ENCODE data around the gene CHST8. TPM values are rescaled to one million over a fixed set of nuclear protein-coding genes. Genes with fewer than 3 reads are reported as not detected.

Gene CHST8
- total and polyA plus RNA-seq, 4 donors, result 0.36 to 1.4 (median 0.96) TPM; not detected in 1

- WGBS, 2 donors, result 83 to 90% methylated on average over 11 of the region's 11 CpGs
- no peak overlapping the region for H3K27ac ChIP-seq (ENCODE audit: low read depth in 1 of 2, low read length in 2 of 2)
- no peak overlapping the region for H3K4me3 ChIP-seq (ENCODE audit: low read length in 2 of 2)
- ATAC-seq (ENCODE audit: low FRiP score) (no peak), DNase-seq (no peak)
- H3K9me3 ChIP-seq (ENCODE audit: control insufficient read depth, low read length), result no peaks in the 10 kb centered on the region
- H3K36me3 ChIP-seq (ENCODE audit: control insufficient read depth in 1 of 2, insufficient read depth in 2 of 2, low read length in 1 of 2), result no peaks in the 10 kb centered on the region
- no peaks in the 10 kb centered on the region for H3K4me1 ChIP-seq (ENCODE audit: control insufficient read depth in 1 of 2, insufficient read depth in 2 of 2, low read length in 2 of 2)
- intact Hi-C loops (cut with DNase I), result no loop called here
- H3K27me3 ChIP-seq (ENCODE audit: control insufficient read depth in 1 of 2, insufficient read depth in 2 of 2, low read length in 1 of 2), result no peaks in the 10 kb centered on the region
Observed at GRCh38 chr19:33756177-33756576, 134.4 kb downstream of the CHST8 start.

GRCh38 chr19:33758541-33759013, 136.8 kb downstream of the CHST8 start:
- no peak for DNase-seq
- intact Hi-C loops (cut with DNase I), result no loop called here
- 25 to 34% methylated on average over 12 of the region's 12 CpGs for WGBS, 2 donors

GRCh38 chr19:33759356-33759755, 137.6 kb downstream of the CHST8 start:
- Histone ChIP-seq H3K36me3 (ENCODE audit: control insufficient read depth in 1 of 2, insufficient read depth in 2 of 2, low read length in 1 of 2) (no peaks in the 10 kb centered on the region), H3K27ac (ENCODE audit: low read depth in 1 of 2, low read length in 2 of 2) (no peak overlapping the region), H3K4me3 (ENCODE audit: low read length in 2 of 2) (no peak overlapping the region), H3K27me3 (ENCODE audit: control insufficient read depth in 1 of 2, insufficient read depth in 2 of 2, low read length in 1 of 2) (no peaks in the 10 kb centered on the region), H3K4me1 (ENCODE audit: control insufficient read depth in 1 of 2, insufficient read depth in 2 of 2, low read length in 2 of 2) (no peaks in the 10 kb centered on the region), H3K9me3 (ENCODE audit: control insufficient read depth, low read length) (no peaks in the 10 kb centered on the region)
- DNase-seq (no peak), ATAC-seq (ENCODE audit: low FRiP score) (no peak)
- 82 to 84% methylated on average over 7 of the region's 7 CpGs for WGBS, 2 donors
- intact Hi-C loops (cut with DNase I), result no loop called here

More at GRCh38 chr19:33758541-33759013, 136.8 kb downstream of the CHST8 start:
- no peaks in the 10 kb centered on the region for H3K36me3 ChIP-seq (ENCODE audit: control insufficient read depth in 1 of 2, insufficient read depth in 2 of 2, low read length in 1 of 2)
- ATAC-seq (ENCODE audit: low FRiP score), result no peak
- no peak overlapping the region for H3K27ac ChIP-seq (ENCODE audit: low read depth in 1 of 2, low read length in 2 of 2)
- no peak overlapping the region for H3K4me3 ChIP-seq (ENCODE audit: low read length in 2 of 2)
- no peaks in the 10 kb centered on the region for H3K9me3 ChIP-seq (ENCODE audit: control insufficient read depth, low read length)
- no peaks in the 10 kb centered on the region for H3K4me1 ChIP-seq (ENCODE audit: control insufficient read depth in 1 of 2, insufficient read depth in 2 of 2, low read length in 2 of 2)
- no peaks in the 10 kb centered on the region for H3K27me3 ChIP-seq (ENCODE audit: control insufficient read depth in 1 of 2, insufficient read depth in 2 of 2, low read length in 1 of 2)

GRCh38 chr19:33763633-33764371, 142.0 kb downstream of the CHST8 start:
- ATAC-seq (ENCODE audit: low FRiP score), result no peak
- no peaks in the 10 kb centered on the region for H3K9me3 ChIP-seq (ENCODE audit: control insufficient read depth, low read length)
- no peak for DNase-seq
- no peaks in the 10 kb centered on the region for H3K4me1 ChIP-seq (ENCODE audit: control insufficient read depth in 1 of 2, insufficient read depth in 2 of 2, low read length in 2 of 2)
- no peak overlapping the region for H3K27ac ChIP-seq (ENCODE audit: low read depth in 1 of 2, low read length in 2 of 2)
- H3K27me3 ChIP-seq (ENCODE audit: control insufficient read depth in 1 of 2, insufficient read depth in 2 of 2, low read length in 1 of 2), result no peaks in the 10 kb centered on the region
- intact Hi-C loops (cut with DNase I), result no loop called here
- WGBS, 2 donors, result 66 to 67% methylated on average over 11 of the region's 11 CpGs
- no peaks in the 10 kb centered on the region for H3K36me3 ChIP-seq (ENCODE audit: control insufficient read depth in 1 of 2, insufficient read depth in 2 of 2, low read length in 1 of 2)
- H3K4me3 ChIP-seq (ENCODE audit: low read length in 2 of 2), result no peak overlapping the region

- H3K4me1 ChIP-seq (ENCODE audit: control insufficient read depth in 1 of 2, insufficient read depth in 2 of 2, low read length in 2 of 2), result no peaks in the 10 kb centered on the region
- DNase-seq, result no peak
- H3K4me3 ChIP-seq (ENCODE audit: low read length in 2 of 2), result no peak overlapping the region
- no peak overlapping the region for H3K27ac ChIP-seq (ENCODE audit: low read depth in 1 of 2, low read length in 2 of 2)
- WGBS, 2 donors, result 77 to 79% methylated on average over 13 of the region's 13 CpGs
- intact Hi-C loops (cut with DNase I), result no loop called here
- H3K36me3 ChIP-seq (ENCODE audit: control insufficient read depth in 1 of 2, insufficient read depth in 2 of 2, low read length in 1 of 2), result no peaks in the 10 kb centered on the region
- H3K27me3 ChIP-seq (ENCODE audit: control insufficient read depth in 1 of 2, insufficient read depth in 2 of 2, low read length in 1 of 2), result no peaks in the 10 kb centered on the region
- no peak for ATAC-seq (ENCODE audit: low FRiP score)
- H3K9me3 ChIP-seq (ENCODE audit: control insufficient read depth, low read length), result no peaks in the 10 kb centered on the region
Observed at GRCh38 chr19:33766623-33767022, 144.9 kb downstream of the CHST8 start.

GRCh38 chr19:33767898-33768413, 146.2 kb downstream of the CHST8 start:
- Histone ChIP-seq H3K4me1 (ENCODE audit: control insufficient read depth in 1 of 2, insufficient read depth in 2 of 2, low read length in 2 of 2) (no peaks in the 10 kb centered on the region), H3K9me3 (ENCODE audit: control insufficient read depth, low read length) (no peaks in the 10 kb centered on the region), H3K27ac (ENCODE audit: low read depth in 1 of 2, low read length in 2 of 2) (no peak overlapping the region), H3K27me3 (ENCODE audit: control insufficient read depth in 1 of 2, insufficient read depth in 2 of 2, low read length in 1 of 2) (no peaks in the 10 kb centered on the region), H3K4me3 (ENCODE audit: low read length in 2 of 2) (no peak overlapping the region), H3K36me3 (ENCODE audit: control insufficient read depth in 1 of 2, insufficient read depth in 2 of 2, low read length in 1 of 2) (no peaks in the 10 kb centered on the region)
- no peak for ATAC-seq (ENCODE audit: low FRiP score)
- intact Hi-C loops (cut with DNase I), result no loop called here
- no peak for DNase-seq
- whole genome bisulfite sequencing, 2 donors, result 40 to 43% methylated on average over 9 of the region's 9 CpGs

- Histone ChIP-seq H3K9me3 (ENCODE audit: control insufficient read depth, low read length) (no peaks in the 10 kb centered on the region), H3K4me3 (ENCODE audit: low read length in 2 of 2) (no peak overlapping the region), H3K36me3 (ENCODE audit: control insufficient read depth in 1 of 2, insufficient read depth in 2 of 2, low read length in 1 of 2) (no peaks in the 10 kb centered on the region), H3K4me1 (ENCODE audit: control insufficient read depth in 1 of 2, insufficient read depth in 2 of 2, low read length in 2 of 2) (no peaks in the 10 kb centered on the region), H3K27me3 (ENCODE audit: control insufficient read depth in 1 of 2, insufficient read depth in 2 of 2, low read length in 1 of 2) (no peaks in the 10 kb centered on the region), H3K27ac (ENCODE audit: low read depth in 1 of 2, low read length in 2 of 2) (no peak overlapping the region)
- ATAC-seq (ENCODE audit: low FRiP score), result no peak
- DNase-seq, result no peak
- WGBS, 2 donors, result 54 to 59% methylated on average over 6 of the region's 6 CpGs
- intact Hi-C loops (cut with DNase I), result no loop called here
Observed at GRCh38 chr19:33769208-33769607, 147.5 kb downstream of the CHST8 start.

GRCh38 chr19:33770107-33770506, 148.4 kb downstream of the CHST8 start:
- 58 to 64% methylated on average over 8 of the region's 8 CpGs for WGBS, 2 donors
- ATAC-seq (ENCODE audit: low FRiP score), result no peak
- DNase-seq, result no peak
- no peaks in the 10 kb centered on the region for H3K36me3 ChIP-seq (ENCODE audit: control insufficient read depth in 1 of 2, insufficient read depth in 2 of 2, low read length in 1 of 2)
- intact Hi-C loops (cut with DNase I), result loop anchor here (5.0 to 10.0 kb wide), 3 partner anchors 338 to 535 kb away; no protein-coding TSS in a partner anchor
- no peaks in the 10 kb centered on the region for H3K9me3 ChIP-seq (ENCODE audit: control insufficient read depth, low read length)
- no peak overlapping the region for H3K4me3 ChIP-seq (ENCODE audit: low read length in 2 of 2)
- no peak overlapping the region for H3K27ac ChIP-seq (ENCODE audit: low read depth in 1 of 2, low read length in 2 of 2)
- no peaks in the 10 kb centered on the region for H3K27me3 ChIP-seq (ENCODE audit: control insufficient read depth in 1 of 2, insufficient read depth in 2 of 2, low read length in 1 of 2)
- no peaks in the 10 kb centered on the region for H3K4me1 ChIP-seq (ENCODE audit: control insufficient read depth in 1 of 2, insufficient read depth in 2 of 2, low read length in 2 of 2)
